SH-SY5Y (cell line): ENCODE results near the gene ACTRT2.

ENCODE experiments used
- GATA2 ChIP-seq: IDR thresholded peaks from 2 replicates; pipeline ENCODE4 v1.6.1; 2011; ENCODE audit warnings: mild to moderate bottlenecking, low read depth, low read length
- GATA3 ChIP-seq: IDR thresholded peaks from 2 replicates; pipeline ENCODE4 v1.6.1; 2011; ENCODE audit warnings: low read depth, mild to moderate bottlenecking, low read length, moderate library complexity

DNA sequence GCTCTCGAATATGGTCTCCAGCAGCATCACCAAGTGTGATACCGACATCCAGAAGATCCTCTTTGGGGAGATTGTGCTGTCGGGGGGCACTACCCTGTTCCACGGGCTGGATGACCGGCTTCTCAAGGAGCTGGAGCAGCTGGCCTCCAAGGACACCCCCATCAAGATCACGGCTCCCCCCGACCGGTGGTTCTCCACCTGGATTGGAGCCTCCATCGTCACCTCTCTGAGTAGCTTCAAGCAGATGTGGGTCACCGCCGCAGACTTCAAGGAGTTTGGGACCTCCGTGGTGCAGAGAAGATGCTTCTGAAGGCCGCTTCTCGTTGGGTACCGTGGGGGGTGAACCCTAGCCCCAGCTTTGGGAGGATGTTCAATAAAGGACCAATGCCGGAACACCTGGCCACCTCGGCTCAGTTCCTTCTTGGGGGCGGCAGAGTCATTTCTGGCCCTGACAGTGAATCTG is 1.3 kb downstream of the ACTRT2 start:
- TF ChIP-seq GATA2 (no peak), GATA3 (no peak)
